Stimulated activated CD8-positive, alpha-beta memory T cell treated with anti-CD3 and anti-CD28 coated beads, Interleukin-15, amount 100 ng/mL, for 48 hours (primary cell): ENCODE results near the gene TOMT.
A peak's percentile ranks its signal among the peaks of the same experiment; 100 is the strongest.
"Not testable (repeated sequence)": the region's sequence is repeated elsewhere in the genome, so short reads cannot be mapped to it uniquely, and the experiment has no call there.

ENCODE experiments used
- DNase-seq, 2 donors: peaks; one replicate each; pipeline ENCODE4 v3.0.0-alpha.2; 2020; ENCODE audit warnings: low read depth in 2 of 2

TOMT gene

DNA sequence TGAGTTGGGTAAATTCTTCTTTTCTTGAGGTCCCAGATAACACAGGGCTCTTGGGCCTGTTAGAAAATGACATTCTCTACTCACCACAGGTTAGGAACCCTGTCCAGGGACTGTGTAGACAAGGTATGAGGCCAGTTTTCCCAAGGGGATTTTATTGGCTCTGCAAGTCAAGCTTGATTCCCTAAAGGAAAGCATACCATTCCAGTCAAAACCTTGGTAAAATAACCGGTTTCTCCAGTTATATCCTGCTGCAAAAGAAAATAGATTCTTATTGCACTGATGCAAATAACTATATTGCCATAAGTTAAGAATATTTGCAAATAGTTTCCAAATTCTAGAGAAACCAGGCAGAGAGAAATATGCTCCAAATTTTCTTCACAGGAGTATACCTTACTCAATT is 20.2 kb downstream of the TOMT start:
- no peak for DNase-seq

DNA sequence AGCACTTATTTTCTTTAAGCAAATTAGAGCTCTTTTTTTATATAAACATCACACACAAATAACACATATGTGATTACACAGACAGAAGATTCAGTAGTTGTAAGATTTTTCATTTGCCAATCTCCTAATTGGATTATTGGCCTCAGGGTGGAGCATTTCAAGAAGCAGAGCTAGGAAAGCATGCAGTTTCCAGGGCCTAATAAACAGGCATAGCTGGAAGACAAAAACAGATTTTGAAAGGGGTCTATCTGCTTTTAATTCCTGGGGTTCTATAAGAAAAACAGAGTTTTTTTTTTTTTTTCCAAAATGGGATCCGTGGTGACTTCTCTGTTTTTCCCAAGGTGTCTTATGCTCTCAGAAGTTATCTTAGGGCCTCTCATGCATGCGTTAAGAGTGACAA is 22.2 kb downstream of the TOMT start:
- DNase-seq, result no peak

DNA sequence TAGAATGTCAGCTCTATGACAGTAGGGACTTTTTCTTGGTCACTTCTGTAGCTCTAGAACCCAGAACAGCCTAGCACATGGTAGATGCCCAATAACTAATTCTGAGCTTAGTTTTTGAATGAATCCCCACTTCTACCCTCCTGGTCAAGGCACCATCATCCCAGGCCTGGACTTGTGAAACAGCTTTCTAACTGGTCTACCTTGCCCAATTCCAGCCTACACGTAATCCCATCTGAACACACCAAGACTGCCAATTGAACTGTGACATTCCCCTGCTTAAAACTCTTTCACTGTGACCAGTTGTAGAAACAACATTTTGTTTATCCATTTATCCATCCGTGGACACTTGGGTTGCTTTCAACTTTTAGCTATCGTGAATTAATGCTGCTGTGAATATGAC is 23.7 kb downstream of the TOMT start:
- no peak for DNase-seq

DNA sequence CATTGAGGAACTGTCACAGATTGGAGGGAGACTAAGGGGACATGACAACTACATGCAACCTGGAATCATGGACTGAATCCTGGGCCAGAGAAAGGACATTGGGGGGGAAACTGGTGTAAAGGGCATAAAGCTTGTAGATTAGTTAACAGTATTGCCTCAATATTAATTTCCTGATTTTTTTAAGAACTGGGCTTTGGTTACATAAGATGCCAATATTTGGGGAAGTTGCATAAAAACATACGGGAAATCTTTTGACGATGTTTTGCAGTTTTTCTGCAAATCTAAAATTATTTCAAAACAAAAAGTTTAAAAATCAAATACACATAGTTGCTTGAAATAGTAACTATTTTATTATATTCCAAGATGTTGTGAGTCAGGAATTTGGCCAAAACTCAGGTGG is 26.9 kb downstream of the TOMT start:
- DNase-seq, result no peak

DNA sequence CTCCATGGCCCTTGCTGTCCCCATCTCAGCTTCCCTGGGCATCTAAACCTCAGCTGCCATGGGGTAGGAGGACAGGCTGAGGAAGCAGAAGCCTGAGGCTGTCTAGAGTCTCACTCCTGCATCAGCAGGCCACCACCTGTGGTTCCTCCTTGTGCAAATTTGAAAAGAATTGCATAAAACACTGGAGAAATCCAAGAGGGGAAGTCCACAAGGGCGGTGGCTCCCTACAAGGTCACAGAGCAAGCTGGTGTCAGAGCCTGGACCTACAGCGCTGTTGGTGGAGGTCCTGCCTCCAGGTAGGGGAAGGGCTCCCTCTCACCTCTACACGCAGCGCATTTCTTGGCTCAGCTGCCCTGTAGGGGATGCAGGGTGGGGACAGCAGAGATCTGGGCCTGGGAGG is 29.7 kb downstream of the TOMT start, which contains the start of gene FOLR3:
TSS of gene FOLR3 (plus strand) at position 253 of the 400 bp plus-strand sequence. CDS start 228 bp downstream, outside the sequence.
- DNase-seq, result not testable (repeated sequence)

DNA sequence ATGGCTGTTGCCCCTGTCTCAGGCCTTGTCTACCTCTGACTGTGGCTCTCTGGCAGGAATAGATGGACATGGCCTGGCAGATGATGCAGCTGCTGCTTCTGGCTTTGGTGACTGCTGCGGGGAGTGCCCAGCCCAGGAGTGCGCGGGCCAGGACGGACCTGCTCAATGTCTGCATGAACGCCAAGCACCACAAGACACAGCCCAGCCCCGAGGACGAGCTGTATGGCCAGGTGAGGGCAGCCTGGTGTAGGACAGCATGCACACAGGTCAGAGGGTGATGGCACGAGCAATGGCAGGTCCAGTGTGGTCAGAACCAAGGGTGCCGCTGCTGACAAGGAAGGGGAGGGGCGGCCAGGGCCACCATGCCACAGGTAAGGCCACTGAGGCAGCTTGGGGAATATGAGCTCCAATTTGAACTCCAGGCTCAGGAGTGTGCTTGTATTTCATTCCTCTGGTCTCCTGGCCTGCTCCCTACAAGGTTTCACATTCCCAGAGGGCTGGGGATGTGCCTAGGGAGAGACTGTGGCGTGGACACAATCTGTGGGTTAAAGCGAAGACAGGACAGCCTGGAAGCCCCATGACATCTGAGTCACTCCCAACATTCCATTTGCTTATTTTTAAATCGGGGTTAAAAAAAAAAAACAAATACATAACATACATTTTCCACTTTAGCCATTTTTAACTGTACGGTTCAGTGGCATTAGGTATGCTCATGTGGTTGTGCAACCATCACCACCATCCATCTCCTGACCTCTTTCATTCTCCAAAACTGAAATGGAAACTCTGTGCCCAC is 30.4 kb downstream of the TOMT start:
- no peak for DNase-seq

DNA sequence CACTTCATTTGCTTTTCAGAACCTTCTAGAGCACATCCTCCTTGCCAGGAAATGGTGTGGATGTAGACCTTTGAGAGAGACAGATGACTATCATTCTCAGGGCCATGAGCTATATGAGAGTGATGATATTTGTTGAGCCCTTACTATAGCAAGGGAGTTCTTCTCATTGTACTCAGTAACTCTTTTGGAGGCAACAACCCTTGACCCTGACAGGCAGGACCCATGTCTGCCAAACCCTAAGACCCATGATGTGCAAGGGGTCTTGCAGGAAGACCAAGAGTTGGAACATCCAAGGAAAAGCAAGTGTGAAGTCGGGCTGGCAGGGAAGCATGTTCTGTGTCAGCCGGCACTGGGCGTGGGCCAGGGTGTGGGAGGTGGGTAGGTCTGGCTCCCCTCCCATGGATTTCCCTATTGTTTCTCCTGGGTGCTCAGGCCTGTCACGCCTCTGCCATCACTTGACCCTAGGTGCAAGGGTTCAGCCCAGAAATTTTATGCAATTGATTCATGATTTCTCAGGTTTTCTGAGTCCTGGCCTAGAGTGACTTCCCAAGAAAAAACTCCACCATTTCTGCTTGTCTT is 31.0 kb downstream of the TOMT start:
- DNase-seq, result no peak

DNA sequence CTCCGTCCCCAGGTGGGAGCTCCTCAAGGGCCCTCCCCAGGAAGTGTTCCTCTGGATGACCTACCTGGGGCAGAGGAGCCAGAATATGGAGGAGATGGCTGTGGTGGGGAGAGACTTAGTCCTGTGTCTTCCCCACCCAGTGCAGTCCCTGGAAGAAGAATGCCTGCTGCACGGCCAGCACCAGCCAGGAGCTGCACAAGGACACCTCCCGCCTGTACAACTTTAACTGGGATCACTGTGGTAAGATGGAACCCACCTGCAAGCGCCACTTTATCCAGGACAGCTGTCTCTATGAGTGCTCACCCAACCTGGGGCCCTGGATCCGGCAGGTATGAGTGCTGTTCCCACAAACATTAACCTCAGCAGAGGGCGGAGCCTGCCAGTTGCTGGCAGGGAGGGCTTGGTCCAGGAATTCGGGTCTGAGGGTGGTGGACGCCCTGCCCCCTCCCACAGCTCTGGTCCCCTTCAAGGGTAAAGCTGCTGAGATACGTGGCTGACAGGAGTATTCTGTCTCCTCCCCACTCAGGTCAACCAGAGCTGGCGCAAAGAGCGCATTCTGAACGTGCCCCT is 33.2 kb downstream of the TOMT start:
- no peak for DNase-seq

DNA sequence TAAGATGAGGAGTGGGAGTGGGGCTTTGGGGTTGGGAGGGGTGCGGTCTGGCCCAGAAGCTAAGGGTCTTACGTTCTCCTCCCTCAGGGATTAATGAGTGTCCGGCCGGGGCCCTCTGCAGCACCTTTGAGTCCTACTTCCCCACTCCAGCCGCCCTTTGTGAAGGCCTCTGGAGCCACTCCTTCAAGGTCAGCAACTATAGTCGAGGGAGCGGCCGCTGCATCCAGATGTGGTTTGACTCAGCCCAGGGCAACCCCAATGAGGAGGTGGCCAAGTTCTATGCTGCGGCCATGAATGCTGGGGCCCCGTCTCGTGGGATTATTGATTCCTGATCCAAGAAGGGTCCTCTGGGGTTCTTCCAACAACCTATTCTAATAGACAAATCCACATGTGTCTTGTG is 33.8 kb downstream of the TOMT start:
- no peak for DNase-seq

DNA sequence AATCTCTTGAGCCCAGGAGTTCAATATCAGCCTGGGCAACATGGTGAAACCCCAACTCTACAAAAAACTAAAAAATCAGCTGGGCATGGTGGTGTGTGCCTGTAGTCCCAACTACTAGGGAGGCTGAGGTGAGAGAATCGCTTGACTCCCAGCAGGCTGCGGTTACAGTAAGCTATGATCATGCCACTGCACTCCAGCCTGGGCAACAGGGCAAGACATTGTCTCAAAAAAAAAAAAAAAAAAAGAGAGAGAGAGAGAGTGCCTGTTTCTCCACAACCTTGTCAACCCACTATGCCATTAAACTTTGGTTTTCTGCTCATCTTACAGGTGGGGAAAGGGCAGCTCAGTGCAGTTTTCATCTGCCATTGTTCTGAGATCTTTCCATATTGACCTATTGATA is 34.9 kb downstream of the TOMT start:
- DNase-seq, result no peak

DNA sequence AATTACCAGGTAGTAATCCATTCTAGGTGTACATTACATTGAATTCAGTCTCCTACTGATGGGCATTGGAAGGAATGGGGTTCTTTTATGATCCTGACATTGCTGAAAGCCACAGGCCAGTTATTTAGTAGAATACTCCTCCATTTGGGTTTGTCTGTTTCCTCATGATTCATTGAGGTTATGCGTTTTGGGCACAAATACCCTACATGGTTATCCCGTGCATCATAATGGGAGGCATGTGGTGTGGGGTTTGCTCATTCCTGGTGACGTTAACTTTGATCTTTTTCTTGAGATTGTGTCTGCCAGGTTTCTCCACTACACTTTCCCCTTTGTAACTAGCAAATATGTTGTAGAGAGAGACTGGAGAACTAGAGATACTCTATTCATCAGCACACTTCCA is 35.3 kb downstream of the TOMT start:
- DNase-seq, result peak; percentile 19 to 23

DNA sequence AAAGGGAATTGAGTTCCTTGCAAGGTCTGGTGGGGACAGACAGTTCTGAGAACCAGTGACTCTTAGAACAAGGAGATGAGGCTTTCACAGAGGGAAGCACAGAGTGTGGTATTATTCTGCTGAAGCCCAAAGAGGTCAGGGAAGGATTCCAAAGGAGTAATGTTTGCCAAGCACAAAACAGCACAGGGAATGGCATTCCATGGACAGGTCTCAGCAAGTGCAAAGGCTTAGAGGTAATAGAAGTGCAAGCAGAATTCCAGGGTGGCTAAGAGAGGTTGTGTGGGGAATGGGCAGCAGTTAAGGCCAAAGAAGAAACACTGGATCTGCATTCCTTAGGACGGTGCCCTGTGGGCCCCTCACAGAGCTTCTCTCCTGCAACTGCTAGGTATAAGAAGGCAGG is 36.4 kb downstream of the TOMT start:
- DNase-seq, result not testable (repeated sequence)

DNA sequence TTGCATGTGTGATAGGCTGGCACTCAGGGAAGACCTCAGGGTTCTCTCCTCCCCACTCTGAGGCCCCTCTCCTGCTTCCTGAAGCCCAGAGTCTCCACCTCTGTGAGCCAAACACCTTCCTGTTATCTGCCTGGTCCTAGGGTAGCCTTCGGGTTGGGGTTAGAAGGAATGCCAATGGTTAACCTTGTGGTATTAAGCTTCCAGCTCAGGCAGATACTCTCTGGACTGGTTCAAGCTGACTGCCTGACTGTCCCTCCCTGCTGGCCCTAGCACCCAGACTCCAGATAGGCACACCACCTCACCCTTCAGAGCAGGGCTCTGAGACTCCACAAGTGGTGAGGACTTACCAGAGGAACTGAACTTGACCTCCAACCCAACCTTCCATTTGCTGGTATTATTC is 36.8 kb downstream of the TOMT start:
- not testable (repeated sequence) for DNase-seq

DNA sequence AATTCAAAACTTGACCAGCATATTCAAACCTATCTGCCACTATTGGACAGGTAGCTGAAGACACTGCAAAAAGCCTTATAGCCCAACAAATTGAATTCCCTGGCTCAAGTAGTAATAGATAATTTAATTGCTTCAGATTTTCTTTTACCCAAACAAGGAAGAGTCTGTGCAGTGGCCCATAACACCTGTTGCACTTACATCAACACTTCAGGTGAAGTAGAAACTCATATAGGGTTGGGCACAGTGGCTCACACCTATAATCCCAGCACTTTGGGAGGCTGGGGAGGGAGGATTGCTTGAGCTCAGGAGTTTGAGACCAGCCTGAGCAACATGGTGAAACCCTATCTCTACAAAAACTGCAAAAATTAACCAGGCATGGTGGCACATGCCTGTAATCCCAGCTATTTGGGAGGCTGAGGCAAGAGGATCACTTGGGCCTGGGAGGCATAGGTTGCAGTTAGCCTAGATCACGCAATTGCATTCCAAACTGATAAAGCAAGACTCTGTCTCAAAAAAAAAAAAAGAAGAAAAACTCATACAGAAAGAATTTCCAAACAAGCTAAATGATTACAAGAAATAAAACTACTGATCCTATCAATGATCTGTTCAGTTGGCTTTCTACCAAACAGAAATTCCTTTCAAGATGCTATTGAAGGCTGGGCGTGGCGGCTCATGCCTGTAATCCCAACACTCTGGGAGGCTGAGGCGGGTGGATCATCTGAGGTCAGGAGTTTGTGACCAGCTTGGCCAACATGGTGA is 39.3 kb downstream of the TOMT start:
- no peak for DNase-seq

DNA sequence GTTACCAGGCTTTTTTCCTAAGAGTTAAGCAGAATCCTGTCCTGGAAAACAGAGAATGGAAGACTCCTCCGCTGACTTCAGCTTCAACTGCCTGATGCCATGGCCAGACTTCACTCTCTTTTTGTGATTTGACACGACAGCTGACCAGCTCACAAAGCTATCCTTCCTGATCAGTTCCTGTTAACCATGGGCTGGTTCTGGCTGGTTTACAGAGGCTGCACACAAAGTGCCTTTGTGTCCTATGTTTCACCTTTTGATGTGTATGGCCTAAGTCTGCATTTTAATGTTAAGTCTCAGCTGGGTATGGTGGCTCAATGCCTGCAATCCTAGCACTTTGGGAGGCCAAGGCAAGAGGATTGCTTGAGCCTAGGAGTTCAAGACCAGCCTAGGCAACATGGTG is 40.9 kb downstream of the TOMT start:
- DNase-seq, result no peak

DNA sequence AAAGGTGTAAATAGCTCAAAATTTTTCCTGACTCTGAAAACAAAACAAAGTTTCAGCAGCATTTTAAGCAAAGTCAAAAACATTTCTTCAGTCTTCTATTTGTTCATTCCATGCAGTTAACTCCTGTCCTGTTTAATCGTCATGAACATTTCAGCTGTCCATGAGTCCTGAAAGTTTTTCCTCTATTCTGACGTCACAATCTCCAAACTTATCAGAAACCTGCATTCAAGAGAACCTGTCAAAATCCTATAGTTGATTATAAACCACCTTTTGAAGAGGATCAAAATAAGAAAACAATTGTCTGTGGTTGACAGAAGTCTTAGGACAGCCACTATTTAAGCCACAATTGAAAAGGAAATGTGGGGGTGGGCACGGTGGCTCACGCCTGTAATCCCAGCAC is 45.2 kb downstream of the TOMT start:
- DNase-seq, result no peak

DNA sequence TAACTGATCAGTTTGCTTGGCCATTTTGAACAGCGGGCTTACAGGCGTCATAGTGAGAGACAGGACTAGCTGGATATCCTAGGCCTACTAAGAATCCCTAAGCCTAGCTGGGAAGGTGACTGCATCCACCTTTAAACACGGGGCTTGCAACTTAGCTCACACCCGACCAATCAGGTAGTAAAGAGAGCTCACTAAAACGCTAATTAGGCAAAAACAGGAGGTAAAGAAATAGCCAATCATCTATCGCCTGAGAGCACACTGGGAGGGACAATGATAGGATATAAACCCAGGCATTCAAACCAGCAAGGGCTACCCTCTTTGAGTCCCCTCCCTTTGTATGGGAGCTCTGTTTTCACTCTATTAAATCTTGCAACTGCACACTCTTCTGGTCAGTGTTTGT is 48.1 kb downstream of the TOMT start:
- DNase-seq, result not testable (repeated sequence)

DNA sequence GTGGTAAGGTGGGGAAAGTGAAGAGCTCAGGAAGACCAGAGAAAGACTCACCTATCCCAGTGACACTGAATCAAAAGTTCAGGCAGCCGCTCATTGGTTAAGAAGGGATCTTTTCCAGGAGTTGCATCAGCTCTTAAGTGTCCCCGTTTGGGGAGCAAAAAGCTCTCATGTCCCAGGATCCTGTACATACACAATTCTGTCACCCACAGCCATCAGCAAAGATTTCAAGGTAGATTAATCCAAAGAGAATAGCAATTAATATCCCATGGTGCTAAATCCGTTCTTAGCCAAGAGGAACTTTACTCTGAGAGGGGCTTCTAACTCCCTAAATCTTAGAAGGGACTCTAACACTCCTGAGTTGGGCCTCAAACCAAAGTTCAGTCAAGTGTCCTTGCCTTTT is 49.1 kb downstream of the TOMT start:
- DNase-seq, result no peak

DNA sequence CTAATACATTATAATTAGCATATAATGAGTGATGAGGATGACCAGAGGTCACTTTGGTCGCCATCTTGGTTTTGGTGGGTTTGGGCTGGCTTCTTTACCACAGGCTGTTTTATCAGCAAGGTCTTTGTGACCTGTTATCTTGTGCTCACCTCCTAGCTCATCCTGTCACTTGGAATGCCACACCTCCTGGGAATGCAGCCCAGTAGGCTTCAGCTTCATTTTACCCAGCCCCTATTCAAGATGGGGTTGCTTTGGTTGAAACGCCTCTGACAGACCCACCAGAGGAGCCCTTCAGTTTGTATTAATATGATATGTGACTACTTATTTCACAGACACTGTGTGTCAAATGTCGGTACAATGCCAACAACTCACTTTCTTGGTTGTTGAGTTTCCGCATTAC is 50.0 kb downstream of the TOMT start:
- no peak for DNase-seq

DNA sequence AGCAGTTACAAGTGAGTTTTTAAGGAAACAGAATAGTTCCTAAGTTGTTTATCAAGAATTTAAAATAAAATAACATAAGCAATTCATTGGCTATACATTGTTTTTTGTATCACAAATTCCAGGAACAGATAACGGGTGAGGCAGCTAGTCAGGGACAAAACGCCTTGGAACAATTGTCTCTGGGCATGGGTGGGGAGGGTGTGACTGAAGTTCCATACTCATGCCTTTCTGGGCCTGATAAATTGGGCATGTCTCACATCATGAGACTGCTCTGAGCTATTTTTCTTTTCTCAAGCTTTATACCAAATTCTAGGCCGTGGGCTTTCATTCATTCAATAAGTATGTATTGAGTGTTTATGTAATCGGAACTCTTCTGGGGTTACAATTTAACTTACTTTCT is 51.4 kb downstream of the TOMT start:
- DNase-seq, result no peak
